Glomerular endothelial cell (primary cell): ENCODE results near the gene DMRTC1B. TPM values are rescaled to one million over a fixed set of nuclear protein-coding genes. Genes with fewer than 3 reads are reported as not detected.

Experiments
- total RNA-seq: library from RNA; depleted of rRNA; stranded (reverse); fragments of >200 nt; gene quantifications from 2 replicates; pipeline ENCODE4 v1.2.3, GENCODE V29; 2015

The DMRTC1B gene
- total RNA-seq, 1 donor from 2014 or later: not detected

Other genes with a start within 250 kb of the DMRTC1B start
- 27.2 and 33.0 TPM in 2 replicates for gene HDAC8, start 204.0 kb upstream of the DMRTC1B start, total RNA-seq
- 3.4 and 3.7 TPM in 2 replicates for gene PHKA1, start 62.6 kb upstream of the DMRTC1B start, total RNA-seq
- gene FAM236B, start 5.8 kb downstream of the DMRTC1B start, total RNA-seq: not detected in 2 replicates
- gene FAM236D, start 31.3 kb downstream of the DMRTC1B start, total RNA-seq: not detected in 2 replicates
- not detected in 2 replicates for gene FAM236C, start 135.7 kb downstream of the DMRTC1B start, total RNA-seq
- gene FAM236A, start 161.3 kb downstream of the DMRTC1B start, total RNA-seq: not detected in 2 replicates
- not detected in 2 replicates for gene DMRTC1, start 166.9 kb downstream of the DMRTC1B start, total RNA-seq
- not detected in 2 replicates for gene PABPC1L2B, start 226.0 kb downstream of the DMRTC1B start, total RNA-seq